NCI-H2227 (cell line): ENCODE measurements around the gene NOXO1.
"Not testable (repeated sequence)": the region's sequence is repeated elsewhere in the genome, so short reads cannot be mapped to it uniquely, and the experiment has no call there.

Source experiments
- DNase-seq: peaks from one replicate; lab custom pipeline; 2025; ENCODE audit not compliant: unreplicated experiment; lab: John Stamatoyannopoulos, UW

Gene NOXO1

GRCh38 chr16:1942810-1943726 lies 38.2 kb downstream of the NOXO1 start, which contains the start of gene MSRB1:
Gene MSRB1 (minus strand): TSS chr16:1943199. CDS start chr16:1943156, 43 bp downstream.
- peak; percentile 100 for DNase-seq

GRCh38 chr16:1942047-1942809 lies 39.0 kb downstream of the NOXO1 start:
- DNase-seq, result no peak

- peak; percentile 53 for DNase-seq
These were observed 39.9 kb downstream of the NOXO1 start for GRCh38 chr16:1941162-1942046.

- no peak for DNase-seq
These were observed 40.8 kb downstream of the NOXO1 start for GRCh38 chr16:1940273-1941161.

GRCh38 chr16:1939833-1940232 lies 41.4 kb downstream of the NOXO1 start:
- DNase-seq, result not testable (repeated sequence)

- DNase-seq, result no peak
These were observed 42.4 kb downstream of the NOXO1 start for GRCh38 chr16:1938910-1939309.

GRCh38 chr16:1938316-1938715 lies 43.0 kb downstream of the NOXO1 start:
- no peak for DNase-seq

- no peak for DNase-seq
These were observed 44.3 kb downstream of the NOXO1 start for GRCh38 chr16:1936945-1937479.

GRCh38 chr16:1933097-1933661 lies 48.1 kb downstream of the NOXO1 start:
- DNase-seq, result no peak

GRCh38 chr16:1932050-1933028 lies 48.9 kb downstream of the NOXO1 start:
- DNase-seq, result peak; percentile 58

- DNase-seq, result no peak
These were observed 50.9 kb downstream of the NOXO1 start for GRCh38 chr16:1930338-1930720.

GRCh38 chr16:1929578-1930337 lies 51.5 kb downstream of the NOXO1 start:
- DNase-seq, result peak; percentile 94

GRCh38 chr16:1929105-1929504 lies 52.2 kb downstream of the NOXO1 start:
- peak; percentile 79 for DNase-seq
